ENCODE measurements around the gene GNAL. TPM values are rescaled to one million over a fixed set of nuclear protein-coding genes. Genes with fewer than 3 reads are reported as not detected.

Gene GNAL
- total and polyA plus RNA-seq, 3 donors from 2014 or later, result 11.6 to 12.8 (median 12.1) TPM

- Histone ChIP-seq H3K4me1 (no peaks in the 10 kb centered on the region), H3K9me3 (no peaks in the 10 kb centered on the region), H3K36me3 (ENCODE audit: low read depth, missing control alignments) (no peaks in the 10 kb centered on the region), H3K4me3 (no peak overlapping the region), H3K27me3 (no peaks in the 10 kb centered on the region), H3K27ac (no peak overlapping the region)
- intact Hi-C loops (cut with DNase I; ENCODE audit: low total_unique reads), result no loop called here
- DNase-seq, result no peak
- 92 to 100% methylated on average over 1 of the region's 1 CpG for WGBS, 2 donors
- TF ChIP-seq POLR2A (IDR thresholded peaks at IDR 0.05), result no peak
- no peak for TF ChIP-seq CTCF (IDR thresholded peaks at IDR 0.05)
These were observed 208.7 kb downstream of the GNAL start for GRCh38 chr18:11897781-11898180.

GRCh38 chr18:11899063-11899462, 210.0 kb downstream of the GNAL start:
- Histone ChIP-seq H3K27me3 (no peaks in the 10 kb centered on the region), H3K27ac (no peak overlapping the region), H3K4me1 (no peaks in the 10 kb centered on the region), H3K9me3 (no peaks in the 10 kb centered on the region), H3K36me3 (ENCODE audit: low read depth, missing control alignments) (no peaks in the 10 kb centered on the region), H3K4me3 (no peak overlapping the region)
- 88 to 97% methylated on average over 3 of the region's 3 CpGs for WGBS, 2 donors
- intact Hi-C loops (cut with DNase I; ENCODE audit: low total_unique reads), result no loop called here
- no peak for DNase-seq
- TF ChIP-seq CTCF (IDR thresholded peaks at IDR 0.05) (no peak), POLR2A (IDR thresholded peaks at IDR 0.05) (no peak)

GRCh38 chr18:11901826-11902438, 212.9 kb downstream of the GNAL start:
- Histone ChIP-seq H3K36me3 (ENCODE audit: low read depth, missing control alignments) (no peaks in the 10 kb centered on the region), H3K27ac (no peak overlapping the region), H3K4me3 (no peak overlapping the region), H3K9me3 (no peaks in the 10 kb centered on the region), H3K27me3 (no peaks in the 10 kb centered on the region), H3K4me1 (no peaks in the 10 kb centered on the region)
- DNase-seq, result no peak
- intact Hi-C loops (cut with DNase I; ENCODE audit: low total_unique reads), result no loop called here
- no peak for TF ChIP-seq POLR2A (IDR thresholded peaks at IDR 0.05)
- TF ChIP-seq CTCF (IDR thresholded peaks at IDR 0.05), result no peak
- 87 to 90% methylated on average over 5 of the region's 5 CpGs for WGBS, 2 donors

- WGBS, 2 donors, result 68 to 87% methylated on average over 4 to 7 of the region's 7 CpGs
- Histone ChIP-seq H3K27me3 (no peaks in the 10 kb centered on the region), H3K36me3 (ENCODE audit: low read depth, missing control alignments) (no peaks in the 10 kb centered on the region), H3K9me3 (no peaks in the 10 kb centered on the region), H3K4me3 (no peak overlapping the region), H3K4me1 (peaks cover 5% of the 10 kb centered on the region), H3K27ac (no peak overlapping the region)
- no peak for TF ChIP-seq CTCF (IDR thresholded peaks at IDR 0.05)
- no peak for TF ChIP-seq POLR2A (IDR thresholded peaks at IDR 0.05)
- intact Hi-C loops (cut with DNase I; ENCODE audit: low total_unique reads), result no loop called here
- DNase-seq, result no peak
These were observed 213.6 kb downstream of the GNAL start for GRCh38 chr18:11902522-11903292.

All from testis (tissue), 3 donors.